ENCODE measurements around the gene C1orf185.
"Not testable (repeated sequence)": the region's sequence is repeated elsewhere in the genome, so short reads cannot be mapped to it uniquely, and the experiment has no call there.

C1orf185 gene

GRCh38 chr1:51139474-51139873 lies 37.4 kb downstream of the C1orf185 start:
- no peak for DNase-seq

GRCh38 chr1:51147394-51147793 lies 45.4 kb downstream of the C1orf185 start:
- DNase-seq: no peak

- no peak for DNase-seq
Measured at GRCh38 chr1:51154776-51155175, 52.7 kb downstream of the C1orf185 start.

- DNase-seq: no peak
Measured at GRCh38 chr1:51156752-51157151, 54.7 kb downstream of the C1orf185 start.

- no peak for DNase-seq
Measured at GRCh38 chr1:51157395-51157794, 55.4 kb downstream of the C1orf185 start.

- DNase-seq: no peak
Measured at GRCh38 chr1:51158263-51158662, 56.2 kb downstream of the C1orf185 start.

GRCh38 chr1:51162560-51162959 lies 60.5 kb downstream of the C1orf185 start:
- DNase-seq: not testable (repeated sequence)

- no peak for DNase-seq
Measured at GRCh38 chr1:51165540-51165939, 63.5 kb downstream of the C1orf185 start.

GRCh38 chr1:51168266-51168845 lies 66.3 kb downstream of the C1orf185 start:
- DNase-seq: no peak

- DNase-seq: no peak
Measured at GRCh38 chr1:51168936-51169335, 66.9 kb downstream of the C1orf185 start.

GRCh38 chr1:51170342-51170741 lies 68.3 kb downstream of the C1orf185 start:
- no peak for DNase-seq

- no peak for DNase-seq
Measured at GRCh38 chr1:51172811-51173210, 70.8 kb downstream of the C1orf185 start.

- no peak for DNase-seq
Measured at GRCh38 chr1:51175278-51175677, 73.2 kb downstream of the C1orf185 start.

- not testable (repeated sequence) for DNase-seq
Measured at GRCh38 chr1:51177988-51178387, 76.0 kb downstream of the C1orf185 start.

GRCh38 chr1:51188230-51188629 lies 86.2 kb downstream of the C1orf185 start:
- no peak for DNase-seq

- peak; percentile 37 for DNase-seq
Measured at GRCh38 chr1:51189421-51190073, 87.5 kb downstream of the C1orf185 start.

GRCh38 chr1:51190961-51191360 lies 88.9 kb downstream of the C1orf185 start:
- no peak for DNase-seq

- no peak for DNase-seq
Measured at GRCh38 chr1:51192213-51192843, 90.3 kb downstream of the C1orf185 start.

GRCh38 chr1:51193564-51193963 lies 91.5 kb downstream of the C1orf185 start:
- DNase-seq: no peak
